Hematopoietic multipotent progenitor cell (in vitro differentiated cells): ENCODE measurements around the gene CC2D2A. TPM values are rescaled to one million over a fixed set of nuclear protein-coding genes. Genes with fewer than 3 reads are reported as not detected.
A peak's percentile ranks its signal among the peaks of the same experiment; 100 is the strongest.

Experiments used
- DNase-seq, 3 donors: peaks; one replicate each; pipeline ENCODE4 v3.0.0-alpha.2; 2011 to 2015; ENCODE audit warnings: low read depth in 2 of 3, low spot score in 2 of 3
- total RNA-seq: library from RNA; depleted of rRNA; stranded (reverse); fragments of >200 nt; gene quantifications from one replicate; pipeline ENCODE4 v1.2.3, GENCODE V29; 2012

Gene CC2D2A
- total RNA-seq, 1 donor, result 0.27 TPM

- no peak for DNase-seq
These were observed 10.0 kb upstream of the CC2D2A start for GRCh38 chr4:15459706-15460105.

- DNase-seq, result no peak
These were observed 3.1 kb upstream of the CC2D2A start for GRCh38 chr4:15466596-15466995.

GRCh38 chr4:15470128-15470475 lies 420 bp downstream of the CC2D2A start:
- DNase-seq, result no peak

- no peak for DNase-seq
These were observed 6.7 kb downstream of the CC2D2A start for GRCh38 chr4:15476396-15476795.

- DNase-seq, result no peak
These were observed 9.0 kb downstream of the CC2D2A start for GRCh38 chr4:15478724-15479088.

GRCh38 chr4:15479089-15479912 lies 9.6 kb downstream of the CC2D2A start:
- peak in 2 of 3 donors; percentile 31 to 53 for DNase-seq

GRCh38 chr4:15479913-15480185 lies 10.2 kb downstream of the CC2D2A start:
- no peak for DNase-seq

GRCh38 chr4:15481961-15482745 lies 12.5 kb downstream of the CC2D2A start:
- DNase-seq, result no peak

GRCh38 chr4:15482842-15483241 lies 13.2 kb downstream of the CC2D2A start:
- DNase-seq, result no peak

- DNase-seq, result no peak
These were observed 18.5 kb downstream of the CC2D2A start for GRCh38 chr4:15488136-15488535.

- no peak for DNase-seq
These were observed 19.2 kb downstream of the CC2D2A start for GRCh38 chr4:15488658-15489470.

- no peak for DNase-seq
These were observed 19.9 kb downstream of the CC2D2A start for GRCh38 chr4:15489551-15489950.

GRCh38 chr4:15493411-15493810 lies 23.7 kb downstream of the CC2D2A start:
- DNase-seq, result no peak

- no peak for DNase-seq
These were observed 25.9 kb downstream of the CC2D2A start for GRCh38 chr4:15495621-15496020.

- DNase-seq, result no peak
These were observed 28.7 kb downstream of the CC2D2A start for GRCh38 chr4:15498356-15498755.

- no peak for DNase-seq
These were observed 31.0 kb downstream of the CC2D2A start for GRCh38 chr4:15500701-15501100.

GRCh38 chr4:15501941-15502340 lies 32.3 kb downstream of the CC2D2A start:
- no peak for DNase-seq

GRCh38 chr4:15502384-15502783 lies 32.7 kb downstream of the CC2D2A start:
- no peak for DNase-seq

- DNase-seq, result no peak
These were observed 34.4 kb downstream of the CC2D2A start for GRCh38 chr4:15504041-15504440.

- no peak for DNase-seq
These were observed 36.8 kb downstream of the CC2D2A start for GRCh38 chr4:15506464-15506863.

- no peak for DNase-seq
These were observed 38.0 kb downstream of the CC2D2A start for GRCh38 chr4:15507679-15508078.

- no peak for DNase-seq
These were observed 41.3 kb downstream of the CC2D2A start for GRCh38 chr4:15510961-15511360.
